Nucleus accumbens (tissue), 56 donors: Measurements from ENCODE around the gene SLAMF1.
"Not testable (repeated sequence)": the region's sequence is repeated elsewhere in the genome, so short reads cannot be mapped to it uniquely, and the experiment has no call there.

ENCODE experiments used
- DNase-seq, 56 donors: peaks; one replicate each; lab custom pipeline; 2025; lab: John Stamatoyannopoulos, UW

SLAMF1 gene

DNA sequence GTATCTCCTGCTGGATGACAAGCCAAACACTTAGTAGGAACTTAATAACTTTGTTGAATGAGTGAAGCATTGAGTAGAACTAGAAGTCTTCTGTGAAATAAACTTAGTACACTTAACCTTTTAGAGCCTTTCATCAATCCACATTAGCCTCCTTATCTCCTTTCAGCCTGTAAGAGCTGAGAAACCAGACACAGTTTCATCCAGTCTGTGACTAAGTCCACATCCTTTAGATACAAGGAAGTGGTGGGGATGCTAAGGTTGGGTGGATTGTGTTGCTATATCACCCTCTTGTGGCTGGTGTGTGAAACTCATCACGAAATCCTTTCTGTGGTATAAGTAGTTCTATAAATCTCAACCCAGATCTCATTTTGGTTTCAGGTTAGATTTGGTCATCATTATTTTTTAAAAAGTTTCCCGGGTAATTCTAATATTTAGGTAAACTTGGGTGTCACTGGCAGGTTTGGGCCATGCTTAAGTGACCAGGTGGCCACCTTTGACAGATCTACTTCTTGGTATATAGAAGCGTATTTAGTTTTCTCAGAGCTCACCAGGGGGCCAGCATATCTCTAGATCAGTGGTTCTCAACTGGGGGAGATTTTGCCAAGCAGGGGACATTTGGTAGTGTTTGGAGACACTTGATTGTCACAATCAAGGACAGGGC lies 39.7 kb downstream of the SLAMF1 start:
- DNase-seq = peak in 11 of 56 donors; percentile 0 to 24 (median 5)

DNA sequence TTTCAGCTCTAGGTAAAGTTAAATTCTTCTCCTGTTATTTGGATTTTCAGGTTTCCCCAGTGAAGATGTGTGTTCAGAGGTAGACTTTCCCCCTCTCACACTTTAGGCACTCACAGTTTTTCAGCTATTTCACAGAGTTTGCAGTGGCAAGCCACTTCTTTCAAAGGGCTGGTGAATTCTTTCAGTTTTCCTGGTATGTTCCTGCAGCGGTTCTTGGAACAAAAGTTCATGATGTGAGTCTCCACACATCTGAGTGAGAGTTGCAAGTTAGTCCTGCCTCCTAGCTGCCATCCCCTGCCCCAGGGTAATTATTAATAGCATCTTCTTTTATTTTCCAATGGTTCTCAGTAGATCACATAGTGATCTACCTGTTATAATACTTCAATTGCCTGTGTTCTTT lies 40.2 kb downstream of the SLAMF1 start:
- no peak for DNase-seq

- no peak for DNase-seq
Measured at GRCh38 chr1:160605792-160606479, 40.9 kb downstream of the SLAMF1 start.

DNA sequence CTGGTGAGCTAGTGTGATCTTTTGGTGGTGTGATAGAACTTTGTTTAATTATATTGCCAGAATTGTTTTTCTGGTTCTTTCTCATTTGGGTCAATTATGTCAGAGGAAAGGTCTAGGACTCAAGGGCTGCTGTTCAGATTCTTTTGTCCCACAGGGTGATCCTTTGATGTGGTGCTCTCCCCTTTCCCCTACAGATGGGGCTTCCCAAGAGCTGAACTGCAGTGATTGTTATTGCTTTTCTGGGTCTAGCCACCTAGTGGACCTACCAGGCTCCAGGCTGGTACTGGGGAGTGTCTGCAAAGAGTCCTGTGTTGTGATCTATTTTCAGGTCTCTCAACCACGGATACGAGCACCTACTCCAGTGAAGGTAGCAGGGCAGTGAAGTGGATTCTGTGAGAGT lies 41.6 kb downstream of the SLAMF1 start:
- DNase-seq = no peak

DNA sequence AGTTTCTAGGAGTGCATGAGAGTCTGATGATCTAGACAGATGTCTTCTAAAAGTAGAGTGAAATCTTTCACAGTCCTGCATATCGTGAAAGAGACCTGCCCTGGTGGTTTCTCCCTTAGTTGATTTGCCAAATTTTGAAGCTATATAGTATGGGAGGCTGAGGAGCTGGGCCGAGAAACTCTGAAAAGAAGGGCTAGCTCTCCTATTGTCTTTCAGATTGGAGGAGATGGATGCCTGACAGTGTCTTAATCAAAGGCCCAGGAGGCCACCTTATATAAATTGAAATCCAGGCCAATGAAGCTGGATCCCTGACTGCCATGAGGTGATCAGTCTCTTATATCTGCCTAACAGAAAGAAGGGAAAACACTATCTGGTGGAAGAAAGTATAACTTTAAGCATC lies 49.1 kb downstream of the SLAMF1 start:
- DNase-seq = no peak

- no peak for DNase-seq
Measured at GRCh38 chr1:160597051-160597450, 49.8 kb downstream of the SLAMF1 start.

- no peak for DNase-seq
Measured at GRCh38 chr1:160590488-160590887, 56.4 kb downstream of the SLAMF1 start.

GRCh38 chr1:160588468-160588867 lies 58.4 kb downstream of the SLAMF1 start:
- no peak for DNase-seq

GRCh38 chr1:160584784-160585183 lies 62.1 kb downstream of the SLAMF1 start:
- no peak for DNase-seq

- DNase-seq = not testable (repeated sequence)
Measured at GRCh38 chr1:160582976-160583375, 63.9 kb downstream of the SLAMF1 start.

DNA sequence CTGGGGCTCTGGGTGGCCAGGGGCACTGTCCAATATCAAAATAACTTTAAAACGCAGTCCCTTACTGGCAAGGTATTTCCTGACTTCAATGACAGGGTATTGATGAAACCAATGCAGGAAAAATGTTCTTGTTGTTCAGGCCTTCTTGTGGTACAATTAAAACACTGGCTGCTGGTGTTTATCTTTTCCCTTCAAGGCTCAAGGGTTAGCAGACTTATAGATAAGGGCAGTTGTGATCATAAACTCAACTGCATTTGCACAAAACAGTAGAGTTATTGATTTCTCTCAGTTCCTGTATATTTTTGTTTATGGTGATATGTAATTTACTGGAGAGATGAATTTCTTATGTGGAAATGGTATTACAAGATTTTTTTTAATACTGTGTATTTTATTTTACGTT lies 64.9 kb downstream of the SLAMF1 start:
- no peak for DNase-seq

DNA sequence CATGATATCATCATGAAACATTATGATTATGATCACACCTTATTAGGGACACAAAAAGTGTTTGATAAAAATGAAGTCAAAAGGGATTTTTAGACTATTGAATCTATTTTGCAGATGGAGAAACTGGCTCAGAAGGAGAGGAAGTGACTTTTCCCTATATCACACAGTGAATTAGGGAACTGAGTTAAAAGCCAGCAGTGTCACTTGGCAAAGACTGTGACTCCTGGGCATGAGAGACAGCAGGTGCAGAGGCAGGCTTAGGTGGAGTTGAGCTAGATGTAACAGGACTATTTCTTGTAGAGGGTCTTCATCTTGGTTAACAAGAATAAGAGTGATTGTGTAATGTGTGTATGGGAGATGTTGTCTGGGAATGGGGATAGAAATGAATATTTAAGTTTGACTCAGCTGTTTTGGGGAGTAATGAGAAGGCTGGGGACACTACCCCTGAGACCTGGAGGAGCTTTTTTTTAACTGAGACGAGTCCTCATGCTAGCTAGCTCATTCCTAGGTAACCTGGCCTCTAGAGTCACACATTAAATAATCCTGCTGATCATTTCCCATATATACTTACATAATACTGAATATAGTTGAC lies 66.5 kb downstream of the SLAMF1 start:
- DNase-seq = no peak

GRCh38 chr1:160579216-160579701 lies 67.6 kb downstream of the SLAMF1 start, which contains the start of gene CD84:
TSS of gene CD84 (minus strand) at chr1:160579496. CDS start at chr1:160579437, 59 bp downstream.
- no peak for DNase-seq

- DNase-seq = no peak
Measured at GRCh38 chr1:160578525-160579191, 68.2 kb downstream of the SLAMF1 start.

DNA sequence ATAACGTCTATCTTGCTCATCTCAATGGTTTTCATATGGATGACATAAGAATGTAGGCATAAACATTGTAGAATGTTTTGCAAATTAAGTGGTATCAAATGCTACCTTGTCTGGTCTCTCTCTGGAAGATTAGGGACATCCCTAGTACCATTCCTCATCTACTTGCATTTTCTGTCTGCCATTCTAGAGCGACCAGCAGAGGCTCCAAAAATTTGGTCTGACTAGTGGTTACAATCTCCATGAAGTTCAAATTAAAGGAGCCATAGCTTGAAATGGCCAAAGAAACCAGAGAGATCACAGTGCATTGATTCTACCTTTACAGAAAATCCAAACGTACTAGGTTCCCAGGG lies 68.7 kb downstream of the SLAMF1 start:
- DNase-seq = no peak

DNA sequence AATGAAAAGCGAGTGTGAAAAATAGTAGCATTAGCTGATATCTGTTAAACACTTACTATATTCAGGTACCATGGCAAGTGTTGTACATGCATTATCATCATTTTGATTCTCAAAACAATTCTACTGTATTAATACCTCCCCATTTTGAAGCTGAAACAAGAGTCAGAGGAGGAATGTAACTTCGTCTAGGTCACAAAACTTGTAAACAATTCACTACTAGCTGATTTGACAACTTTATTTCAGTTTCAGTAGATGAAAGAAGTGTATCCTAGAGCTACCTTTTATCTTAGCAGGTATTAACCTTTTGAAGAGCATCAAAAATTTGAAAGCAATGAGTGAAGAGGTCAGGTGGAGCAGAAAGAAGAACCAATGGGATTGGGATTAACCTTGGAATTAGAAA lies 69.2 kb downstream of the SLAMF1 start:
- DNase-seq = no peak

- no peak for DNase-seq
Measured at GRCh38 chr1:160576884-160577283, 70.0 kb downstream of the SLAMF1 start.

- DNase-seq = no peak
Measured at GRCh38 chr1:160576390-160576789, 70.5 kb downstream of the SLAMF1 start.

- peak in 6 of 56 donors; percentile 1 to 18 (median 4) for DNase-seq
Measured at GRCh38 chr1:160575112-160575664, 71.7 kb downstream of the SLAMF1 start.

DNA sequence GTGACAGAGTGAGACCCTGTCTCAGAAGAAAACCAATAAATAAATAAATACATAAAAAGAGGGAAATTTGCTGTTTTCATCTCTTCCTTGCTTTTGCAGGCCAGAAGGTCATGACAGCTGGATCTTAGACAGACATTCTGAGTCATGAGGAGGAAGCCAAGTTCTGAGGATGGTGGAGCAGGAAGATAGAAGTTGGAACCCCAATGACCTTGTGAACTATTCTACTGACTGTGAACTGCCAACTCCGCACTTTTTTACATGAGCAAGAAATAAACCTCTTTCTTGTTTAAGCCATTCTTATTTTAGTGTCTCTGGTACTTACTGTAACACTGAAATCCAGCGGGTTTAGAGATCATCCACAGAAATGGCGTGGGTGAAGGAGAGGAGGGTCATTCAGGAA lies 76.0 kb downstream of the SLAMF1 start:
- DNase-seq = no peak

DNA sequence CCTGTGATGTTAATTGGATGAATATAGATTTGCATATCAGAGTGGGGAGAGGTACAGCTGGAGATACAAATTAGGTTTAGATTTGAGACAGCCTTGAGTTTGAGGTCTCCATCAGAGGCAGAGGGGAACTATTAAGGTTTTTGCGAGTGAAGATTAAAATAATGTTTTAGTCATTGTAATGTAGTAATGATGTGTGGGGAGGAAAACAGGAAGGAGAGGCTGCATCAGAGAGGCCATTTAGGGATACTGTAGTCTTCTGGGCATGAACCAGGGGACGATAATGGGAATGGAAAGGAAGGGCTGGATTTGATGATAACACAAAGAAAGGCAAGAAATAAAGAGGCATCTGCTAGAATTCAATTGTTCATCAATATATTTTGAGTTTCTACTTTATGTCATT lies 77.0 kb downstream of the SLAMF1 start:
- no peak for DNase-seq
